GM23338 (cell line): Measurements from ENCODE around the gene PSMG4. TPM values are rescaled to one million over a fixed set of nuclear protein-coding genes. Genes with fewer than 3 reads are reported as not detected.

Experiments
- ATAC-seq: fragments of 200-7000 bp; cut with Tn5 transposase; 3 replicates; pipeline ENCODE4 v1.9.1; 2020
- DNase-seq: peaks from one replicate; pipeline ENCODE4 v3.0.0-alpha.2; 2015; ENCODE audit warnings: low spot score
- H2AFZ ChIP-seq: fragments of 200-600 bp; sonication (generic); 2 replicates; pipeline ENCODE4 v1.8.0; 2016; ENCODE audit warnings: antibody characterized with exemption, mild to moderate bottlenecking, moderate library complexity
- H3F3A ChIP-seq: fragments of 200-600 bp; sonication (generic); replicated peaks from 2 replicates; pipeline ENCODE4 v1.8.0; 2017; ENCODE audit warnings: antibody characterized with exemption, mixed run types, low read depth
- H3K27ac ChIP-seq: fragments of 200-600 bp; sonication (generic); 2 replicates; pipeline ENCODE4 v1.6.1; 2016; ENCODE audit warnings: low read depth
- H3K27me3 ChIP-seq: fragments of 200-600 bp; sonication (generic); 2 replicates; pipeline ENCODE4 v1.8.0; 2016; ENCODE audit warnings: mild to moderate bottlenecking, mixed run types, moderate library complexity; ENCODE audit not compliant: insufficient read depth
- H3K36me3 ChIP-seq: fragments of 200-600 bp; sonication (generic); 2 replicates; pipeline ENCODE4 v1.8.0; 2016; ENCODE audit warnings: mild to moderate bottlenecking; ENCODE audit not compliant: insufficient read depth
- H3K4me1 ChIP-seq: fragments of 200-600 bp; sonication (generic); 2 replicates; pipeline ENCODE4 v1.8.0; 2016; ENCODE audit warnings: mild to moderate bottlenecking, moderate library complexity; ENCODE audit not compliant: insufficient read depth
- H3K4me2 ChIP-seq: fragments of 200-600 bp; sonication (generic); 2 replicates; pipeline ENCODE4 v1.7.1; 2017; ENCODE audit warnings: mixed run types
- H3K4me3 ChIP-seq: fragments of 200-600 bp; sonication (generic); 2 replicates; pipeline ENCODE4 v1.6.1; 2016; ENCODE audit warnings: mixed run types
- H3K79me2 ChIP-seq: fragments of 200-600 bp; sonication (generic); replicated peaks from 2 replicates; pipeline ENCODE4 v1.8.0; 2017; ENCODE audit warnings: mild to moderate bottlenecking; ENCODE audit not compliant: insufficient read depth
- H3K9me2 ChIP-seq: fragments of 200-600 bp; sonication (generic); 2 replicates; pipeline ENCODE4 v1.8.0; 2017; ENCODE audit not compliant: insufficient read depth
- H4K20me1 ChIP-seq: fragments of 200-600 bp; sonication (generic); replicated peaks from 2 replicates; pipeline ENCODE4 v1.8.0; 2017; ENCODE audit warnings: mild to moderate bottlenecking; ENCODE audit not compliant: insufficient read depth
- H3K27ac Mint-ChIP-seq: 2 replicates; pipeline ENCODE4 v1.8.0; 2020; ENCODE audit warnings: inconsistent platforms, mild to moderate bottlenecking, moderate library complexity, mixed read lengths
- H3K27me3 Mint-ChIP-seq: 3 replicates; pipeline ENCODE4 v1.8.0; 2022; ENCODE audit warnings: low read depth, mild to moderate bottlenecking, moderate library complexity, mixed read lengths, inconsistent platforms; ENCODE audit not compliant: insufficient read depth, poor library complexity
- H3K36me3 Mint-ChIP-seq: 3 replicates; pipeline ENCODE4 v1.8.0; 2021; ENCODE audit warnings: low read depth, mild to moderate bottlenecking, inconsistent platforms, moderate library complexity, mixed read lengths
- H3K4me1 Mint-ChIP-seq: 3 replicates; pipeline ENCODE4 v1.8.0; 2020; ENCODE audit warnings: mild to moderate bottlenecking, inconsistent platforms, mixed read lengths
- H3K4me3 Mint-ChIP-seq: 3 replicates; pipeline ENCODE4 v1.8.0; 2021; ENCODE audit warnings: moderate library complexity, mild to moderate bottlenecking, inconsistent platforms, mixed read lengths
- H3K9me3 Mint-ChIP-seq: 3 replicates; pipeline ENCODE4 v1.8.0; 2020; ENCODE audit warnings: moderate library complexity, mild to moderate bottlenecking, inconsistent platforms, mixed read lengths
- EZH2 ChIP-seq: fragments of 200-600 bp; sonication (generic); IDR thresholded peaks from one replicate; pipeline ENCODE4 v1.8.0; 2017; ENCODE audit warnings: antibody characterized with exemption, mild to moderate bottlenecking, low read depth; ENCODE audit not compliant: unreplicated experiment
- EZH2phosphoT487 ChIP-seq: fragments of 200-600 bp; sonication (generic); IDR thresholded peaks from one replicate; pipeline ENCODE4 v1.8.1; 2018; ENCODE audit warnings: antibody characterized with exemption; ENCODE audit not compliant: unreplicated experiment
- NANOG ChIP-seq: IDR thresholded peaks from 2 replicates; pipeline ENCODE4 v1.6.1; 2016; ENCODE audit warnings: antibody characterized with exemption, borderline replicate concordance
- POLR2AphosphoS5 ChIP-seq: IDR thresholded peaks from 2 replicates; pipeline ENCODE4 v1.6.1; 2016; ENCODE audit warnings: antibody characterized with exemption, low read depth
- STAT1 ChIP-seq: IDR thresholded peaks from one replicate; pipeline ENCODE4 v1.6.1; 2016; ENCODE audit warnings: antibody characterized with exemption; ENCODE audit not compliant: unreplicated experiment
- ZNF114 ChIP-seq: fragments of 250-450 bp; sonication (Bioruptor Pico); IDR thresholded peaks from 2 replicates; pipeline ENCODE4 v1.5.0; 2020; ENCODE audit warnings: mild to moderate bottlenecking, moderate library complexity
- ZNF331 ChIP-seq: fragments of 250-450 bp; sonication (Bioruptor Pico); IDR thresholded peaks from 2 replicates; pipeline ENCODE4 v1.5.0; 2020; ENCODE audit warnings: low read depth, mild to moderate bottlenecking, moderate library complexity
- ZNF462 ChIP-seq: fragments of 250-450 bp; sonication (Bioruptor Pico); IDR thresholded peaks from 2 replicates; pipeline ENCODE4 v1.5.0; 2020; ENCODE audit warnings: mild to moderate bottlenecking, moderate library complexity
- polyA plus RNA-seq: library from polyadenylated mRNA; unstranded; fragments of >200 nt; fragmentation: Nextera tagmentation; extraction: Ambion mirVana; gene quantifications from 2 replicates; pipeline ENCODE4 v1.2.1, GENCODE V29; 2016
- total RNA-seq: library from RNA; depleted of rRNA; stranded (reverse); fragments of >200 nt; shearing (Covaris generic); gene quantifications from 2 replicates; pipeline ENCODE4 v1.2.3, GENCODE V29; 2014
- TF ChIP-seq, protein P1 (sequence below), 2 experiments: fragments of 200-600 bp in 1 of 2; sonication (generic) in 1 of 2; conservative IDR thresholded peaks; 2 replicates each; pipeline versions ENCODE4 v1.5.1 to v1.6.1; 2016 to 2017; ENCODE audit warnings: antibody characterized with exemption in 2 of 2, low read depth in 2 of 2, mild to moderate bottlenecking in 2 of 2, moderate library complexity in 1 of 2

PSMG4 gene
- total and polyA plus RNA-seq, 2 experiments from 2014 or later = 37.2 to 168 TPM

- TF ChIP-seq ZNF462 (CRISPR knock-in tag) (no peak), POLR2AphosphoS5 (no peak), EZH2 (no peak)
- TF ChIP-seq, protein P1, sequence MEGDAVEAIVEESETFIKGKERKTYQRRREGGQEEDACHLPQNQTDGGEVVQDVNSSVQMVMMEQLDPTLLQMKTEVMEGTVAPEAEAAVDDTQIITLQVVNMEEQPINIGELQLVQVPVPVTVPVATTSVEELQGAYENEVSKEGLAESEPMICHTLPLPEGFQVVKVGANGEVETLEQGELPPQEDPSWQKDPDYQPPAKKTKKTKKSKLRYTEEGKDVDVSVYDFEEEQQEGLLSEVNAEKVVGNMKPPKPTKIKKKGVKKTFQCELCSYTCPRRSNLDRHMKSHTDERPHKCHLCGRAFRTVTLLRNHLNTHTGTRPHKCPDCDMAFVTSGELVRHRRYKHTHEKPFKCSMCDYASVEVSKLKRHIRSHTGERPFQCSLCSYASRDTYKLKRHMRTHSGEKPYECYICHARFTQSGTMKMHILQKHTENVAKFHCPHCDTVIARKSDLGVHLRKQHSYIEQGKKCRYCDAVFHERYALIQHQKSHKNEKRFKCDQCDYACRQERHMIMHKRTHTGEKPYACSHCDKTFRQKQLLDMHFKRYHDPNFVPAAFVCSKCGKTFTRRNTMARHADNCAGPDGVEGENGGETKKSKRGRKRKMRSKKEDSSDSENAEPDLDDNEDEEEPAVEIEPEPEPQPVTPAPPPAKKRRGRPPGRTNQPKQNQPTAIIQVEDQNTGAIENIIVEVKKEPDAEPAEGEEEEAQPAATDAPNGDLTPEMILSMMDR (conservative IDR thresholded peaks at IDR 0.05; ENCODE audit: low read depth in 2 of 2) = no peak
Observed at GRCh38 chr6:3299221-3299620, 40.5 kb downstream of the PSMG4 start (continued).

- no peak for ATAC-seq
- peaks cover 33% of the 10 kb centered on the region for H3K36me3 Mint-ChIP-seq
- H3K9me3 Mint-ChIP-seq = peaks cover 3% of the 10 kb centered on the region; the same call in 1 of the 3 replicates
Observed at GRCh38 chr6:3301506-3301905, 42.8 kb downstream of the PSMG4 start.

More at GRCh38 chr6:3301506-3301905, 42.8 kb downstream of the PSMG4 start:
- Mint-ChIP-seq H3K27ac (no peak overlapping the region), H3K4me1 (peaks cover 6% of the 10 kb centered on the region; the same call in 2 of the 3 replicates), H3K27me3 (peaks cover 13% of the 10 kb centered on the region), H3K4me3 (no peak overlapping the region)
- Histone ChIP-seq H2AFZ (no peak overlapping the region), H3F3A (no peaks in the 10 kb centered on the region), H3K4me3 (no peak overlapping the region), H3K36me3 (peaks cover 4% of the 10 kb centered on the region; the same call in 1 of the 2 replicates), H3K4me1 (no peaks in the 10 kb centered on the region), H3K4me2 (no peak overlapping the region), H3K27ac (no peak overlapping the region), H3K27me3 (no peaks in the 10 kb centered on the region), H3K9me2 (no peaks in the 10 kb centered on the region; the same call in 1 of the 2 replicates), H3K79me2 (no peaks in the 10 kb centered on the region), H4K20me1 (peaks cover 4% of the 10 kb centered on the region; the same call in 1 of the 2 replicates)
- TF ChIP-seq STAT1 = no peak
- no peak for TF ChIP-seq EZH2phosphoT487
- TF ChIP-seq ZNF114 (CRISPR knock-in tag) = no peak
- no peak for TF ChIP-seq ZNF331 (CRISPR knock-in tag)
- no peak for TF ChIP-seq POLR2AphosphoS5
- TF ChIP-seq NANOG = no peak
- no peak for DNase-seq
